ENCODE data around the gene PTPRT. TPM values are rescaled to one million over a fixed set of nuclear protein-coding genes. Genes with fewer than 3 reads are reported as not detected.

The PTPRT gene
- polyA plus RNA-seq, 1 of the 3 experiments (the other 2 are of a cell fraction), result not detected

GRCh38 chr20:42191140-42191860 is 998.4 kb downstream of the PTPRT start:
- Histone ChIP-seq H2AFZ (ENCODE audit: low read depth) (no peak overlapping the region), H4K20me1 (ENCODE audit: insufficient read depth) (no peaks in the 10 kb centered on the region), H3K27me3 (ENCODE audit: insufficient read depth) (no peaks in the 10 kb centered on the region), H3K9me3 (no peaks in the 10 kb centered on the region), H3K79me2 (ENCODE audit: insufficient read depth) (no peaks in the 10 kb centered on the region), H3K4me3 (ENCODE audit: low read depth in 2 of 2, low read length in 1 of 2) (no peak overlapping the region), H3K36me3 (replicated peaks in 1 of 2; ENCODE audit: control insufficient read depth in 1 of 2, insufficient read depth in 2 of 2, low read length in 1 of 2) (no peaks in the 10 kb centered on the region), H3F3A (replicated peaks; ENCODE audit: insufficient read depth) (no peaks in the 10 kb centered on the region), H3K4me2 (no peak overlapping the region), H3K9me2 (no peaks in the 10 kb centered on the region), H3K4me1 (ENCODE audit: control insufficient read depth in 1 of 2, insufficient read depth in 2 of 2, low read depth in 1 of 2, low read length in 1 of 2) (peaks cover 0 to 8% of the 10 kb centered on the region in 2 experiments; a peak in 1 of 4 replicates), H3K27ac (ENCODE audit: low read depth in 2 of 2, low read length in 1 of 2) (no peak overlapping the region), H3K9ac (no peak overlapping the region)
- no peak for DNase-seq
- POLR2A ChIA-PET, result no interaction called here
- CTCF ChIA-PET, result interaction anchor here (1.3 to 3.0 kb wide), 3 partner anchors 12 to 452 kb away, joined by 3 to 11 read pairs (median 10); no protein-coding TSS in a partner anchor
- no peak for TF ChIP-seq PBX3 (IDR thresholded peaks at IDR 0.05)
- TF ChIP-seq RAD21 (IDR thresholded peaks at IDR 0.05; ENCODE audit: low read length), result peak; percentile 41
- no peak for TF ChIP-seq MAX (IDR thresholded peaks at IDR 0.05; ENCODE audit: low read depth)
- no peak for TF ChIP-seq FOXJ3 (CRISPR knock-in tag; IDR thresholded peaks at IDR 0.05)
- no peak for TF ChIP-seq YY1 (IDR thresholded peaks at IDR 0.05; ENCODE audit: low read depth)
- WGBS (ENCODE audit: low lambda C conversion rate), result 7% methylated on average over 4 of the region's 4 CpGs

GRCh38 chr20:42190084-42190483 is 999.6 kb downstream of the PTPRT start:
- Histone ChIP-seq H3K4me1 (ENCODE audit: control insufficient read depth in 1 of 2, insufficient read depth in 2 of 2, low read depth in 1 of 2, low read length in 1 of 2) (peaks cover 0 to 8% of the 10 kb centered on the region in 2 experiments; a peak in 1 of 4 replicates), H3K79me2 (ENCODE audit: insufficient read depth) (no peaks in the 10 kb centered on the region), H3K9ac (no peak overlapping the region), H3K9me3 (no peaks in the 10 kb centered on the region), H3K9me2 (no peaks in the 10 kb centered on the region), H3K4me2 (no peak overlapping the region), H4K20me1 (ENCODE audit: insufficient read depth) (no peaks in the 10 kb centered on the region), H3K36me3 (replicated peaks in 1 of 2; ENCODE audit: control insufficient read depth in 1 of 2, insufficient read depth in 2 of 2, low read length in 1 of 2) (no peaks in the 10 kb centered on the region), H3F3A (replicated peaks; ENCODE audit: insufficient read depth) (no peaks in the 10 kb centered on the region), H3K4me3 (ENCODE audit: low read depth in 2 of 2, low read length in 1 of 2) (no peak overlapping the region), H2AFZ (ENCODE audit: low read depth) (no peak overlapping the region), H3K27ac (ENCODE audit: low read depth in 2 of 2, low read length in 1 of 2) (no peak overlapping the region), H3K27me3 (ENCODE audit: insufficient read depth) (no peaks in the 10 kb centered on the region)
- POLR2A ChIA-PET, result no interaction called here
- CTCF ChIA-PET, result interaction anchor here (0.7 to 3.0 kb wide), 4 partner anchors 11 to 341 kb away, joined by 3 to 11 read pairs (median 8); no protein-coding TSS in a partner anchor
- TF ChIP-seq RAD21 (IDR thresholded peaks at IDR 0.05; ENCODE audit: low read length) (no peak), GATA2 (CRISPR knock-in tag; IDR thresholded peaks at IDR 0.05) (no peak), CHD2 (IDR thresholded peaks at IDR 0.05; ENCODE audit: low read length, partially characterized antibody) (no peak), USF1 (IDR thresholded peaks at IDR 0.05; ENCODE audit: borderline replicate concordance, low read depth) (no peak), YY1 (IDR thresholded peaks at IDR 0.05; ENCODE audit: low read depth) (no peak), FOXM1 (IDR thresholded peaks at IDR 0.05; ENCODE audit: low read depth) (no peak), GABPA (IDR thresholded peaks at IDR 0.05; ENCODE audit: low read depth) (no peak)
- DNase-seq, result no peak
- 37% methylated on average over 3 of the region's 3 CpGs for WGBS (ENCODE audit: low lambda C conversion rate)

Data from SK-N-SH (cell line).